HG03097 (cell line): Measurements from ENCODE around the gene GABRP.

Source experiments
- ATAC-seq: cut with Tn5 transposase; IDR thresholded peaks from one replicate; pipeline ENCODE4 v1.9.1; 2021; ENCODE audit not compliant: unreplicated experiment, low FRiP score

Gene GABRP

DNA sequence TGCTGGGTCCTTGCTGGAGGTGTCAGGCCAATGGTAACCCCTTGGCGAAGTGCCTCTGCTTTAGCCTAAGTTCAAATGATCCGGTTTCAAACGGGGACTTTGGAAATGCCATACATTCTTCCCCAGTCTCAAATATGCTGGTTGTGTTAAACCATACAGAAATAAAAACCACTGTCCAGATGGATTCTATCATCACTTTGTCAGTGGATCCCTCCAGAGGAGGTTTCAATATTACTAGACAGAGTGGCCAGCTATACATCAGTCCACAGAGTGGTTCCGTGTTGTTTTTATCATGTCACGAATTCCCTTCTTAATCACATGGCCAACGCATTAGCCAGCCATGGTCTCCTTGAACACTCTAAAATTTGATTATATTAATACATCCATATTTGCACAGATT, 71.0 kb downstream of the GABRP start:
- no peak for ATAC-seq

DNA sequence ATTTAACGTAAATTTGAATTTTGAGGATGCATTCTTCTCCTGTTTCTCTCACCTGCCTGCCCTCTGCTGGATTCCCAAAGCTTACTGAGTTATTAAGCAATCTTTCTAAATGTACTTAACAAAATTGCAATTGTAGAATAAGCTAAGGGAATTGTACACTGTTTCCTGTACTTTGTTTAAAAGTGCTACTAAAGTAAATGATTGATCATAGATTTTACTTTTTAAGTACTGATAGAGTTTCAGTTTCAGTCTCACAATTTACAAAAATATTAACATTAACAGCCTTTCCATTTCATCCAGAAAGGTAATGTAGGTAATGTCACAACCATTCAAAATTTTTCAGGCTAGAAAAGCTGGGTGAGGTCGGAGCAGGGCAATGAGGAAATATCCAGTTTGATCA, 73.5 kb downstream of the GABRP start:
- no peak for ATAC-seq

DNA sequence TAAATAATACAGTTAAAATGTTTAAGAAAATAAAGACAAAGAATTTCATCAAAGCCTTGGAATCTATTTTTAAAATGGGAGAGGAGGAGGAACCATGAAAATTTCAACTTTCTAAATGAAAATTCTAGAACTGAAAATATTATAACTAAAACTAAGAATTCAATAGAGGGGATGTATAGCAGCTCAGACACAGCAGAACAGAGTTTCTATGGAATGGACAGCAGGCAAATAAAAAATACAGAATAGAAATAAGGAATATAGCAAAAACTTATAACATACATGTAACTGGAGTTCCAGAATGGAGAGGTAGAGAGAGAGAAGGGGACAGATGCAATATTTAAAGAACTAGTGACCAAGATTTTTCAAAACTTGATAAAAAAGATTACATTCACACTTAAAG, 76.9 kb downstream of the GABRP start:
- ATAC-seq, result no peak

DNA sequence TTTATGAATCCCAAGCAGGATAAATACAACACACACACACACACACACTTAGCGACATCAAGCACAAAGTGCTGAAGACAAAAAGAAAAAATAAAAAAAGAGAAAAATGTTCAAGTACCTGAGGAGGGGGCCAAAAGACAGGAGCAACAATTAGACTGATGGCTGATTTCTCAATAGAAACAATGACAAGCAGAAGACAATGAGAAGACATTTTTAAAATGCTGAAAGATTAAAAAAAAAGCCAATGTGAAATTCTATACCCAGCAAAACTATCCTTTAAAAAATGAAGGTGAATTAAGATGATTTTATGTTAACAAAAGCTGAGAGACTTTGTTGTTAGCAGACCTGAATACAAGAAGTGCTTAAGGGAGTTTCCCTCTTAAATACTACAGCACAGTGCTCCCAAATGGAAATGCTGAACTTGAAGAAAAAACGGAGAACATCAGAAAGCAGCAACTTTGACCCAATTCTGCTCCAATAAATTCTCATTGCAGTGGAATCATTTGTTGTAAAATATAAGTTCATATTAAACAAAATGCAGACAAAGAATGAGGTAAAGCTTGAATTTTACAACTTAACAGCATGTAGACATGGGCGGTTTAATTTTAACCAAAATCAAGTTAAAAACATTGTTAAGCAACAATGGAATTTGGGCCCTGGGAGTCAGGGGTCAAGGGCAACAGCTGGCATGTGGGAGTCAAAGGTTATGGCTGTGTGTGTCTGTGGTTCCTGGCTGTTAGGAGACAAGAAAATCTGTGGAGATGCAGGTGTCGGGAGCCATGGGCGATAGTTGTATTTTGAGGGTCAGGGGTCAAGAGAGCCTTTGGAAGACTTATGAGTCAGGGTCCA, 77.5 kb downstream of the GABRP start:
- no peak for ATAC-seq

DNA sequence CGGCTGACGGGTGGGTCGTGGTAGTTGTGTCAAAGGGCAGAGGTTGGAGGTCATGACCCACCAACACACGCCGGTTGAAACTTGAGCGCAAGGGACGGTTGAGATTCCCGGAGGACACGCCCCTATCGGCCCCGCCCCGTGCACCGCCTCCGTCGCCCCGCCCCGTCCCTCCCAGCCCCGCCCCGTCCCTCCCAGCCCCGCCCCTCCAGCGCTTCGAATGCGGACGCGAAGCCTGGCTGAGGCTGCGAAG, 78.1 kb downstream of the GABRP start:
- ATAC-seq, result no peak

DNA sequence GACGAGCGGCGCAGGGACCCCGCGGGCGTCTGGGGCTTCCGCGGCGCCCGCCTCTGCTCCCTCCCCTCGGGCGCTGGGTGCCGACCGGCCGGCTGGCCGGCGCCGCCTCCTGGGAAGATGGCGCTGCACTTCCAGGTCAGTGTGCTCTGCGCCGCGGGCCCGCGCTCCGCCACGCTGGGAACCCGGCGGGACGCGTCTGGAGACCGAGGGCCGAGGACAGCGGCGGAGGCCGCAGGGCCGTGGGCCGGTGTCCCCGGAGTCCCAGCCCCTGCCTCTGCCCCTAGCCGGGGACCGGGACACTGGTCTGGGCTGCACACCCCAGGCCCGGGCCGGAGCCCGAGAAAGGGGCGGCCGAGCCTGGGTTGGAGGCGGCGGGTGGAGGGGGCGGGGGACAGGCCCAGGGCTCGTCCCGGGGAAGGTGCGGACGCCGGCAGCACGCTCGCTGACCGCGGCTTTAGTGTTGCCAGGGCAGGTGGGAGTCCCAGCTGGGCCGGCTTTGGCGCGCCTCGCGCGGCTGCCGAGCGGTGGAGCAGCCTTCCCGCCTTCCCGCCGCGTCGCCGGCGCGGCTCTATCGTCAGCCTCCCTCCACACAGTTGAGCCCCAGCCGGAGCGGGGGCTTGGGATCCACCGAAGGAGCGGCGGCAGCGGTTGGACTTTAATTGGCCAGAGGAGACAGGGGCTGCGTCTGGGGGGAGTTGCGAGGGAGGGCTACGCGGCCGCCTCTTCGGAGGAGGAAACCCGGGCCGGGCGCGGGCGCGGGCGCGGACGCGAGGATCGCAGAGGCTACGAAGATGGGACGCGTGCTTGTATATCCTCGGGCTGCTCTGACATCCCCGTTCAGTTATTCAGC, 78.6 kb downstream of the GABRP start, which contains the start of gene RANBP17:
Gene RANBP17, plus strand, starts transcription at position 102 of the 850 bp plus-strand sequence.
- no peak for ATAC-seq

DNA sequence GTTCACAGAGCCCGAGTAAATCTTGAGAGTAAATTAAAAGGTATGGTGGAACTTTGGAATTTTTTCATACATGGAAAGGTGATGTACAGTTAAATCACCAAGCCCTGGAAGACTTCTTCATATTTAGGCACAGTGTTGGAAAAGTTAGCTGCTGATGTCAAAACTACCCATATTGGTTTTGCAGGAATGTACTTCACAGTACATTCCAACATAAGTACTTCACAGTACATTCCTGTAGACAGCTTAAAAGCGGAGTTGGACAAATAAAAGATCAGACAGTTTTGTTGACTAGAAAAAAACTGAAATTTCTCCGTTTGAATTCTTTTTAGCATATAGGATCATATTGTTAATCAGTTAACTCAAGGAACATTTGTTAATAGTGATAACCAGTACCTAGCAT, 80.1 kb downstream of the GABRP start:
- ATAC-seq, result no peak
